SK-N-SH (cell line): ENCODE measurements around the gene ADD3.

ENCODE experiments used
- EP300 ChIP-seq, 2 experiments: IDR thresholded peaks; 2 replicates each; pipeline versions ENCODE4 v1.4.0 to v1.6.1; 2012; ENCODE audit warnings: borderline replicate concordance in 1 of 2, low read depth in 1 of 2, low read length in 1 of 2
- GABPA ChIP-seq: IDR thresholded peaks from 2 replicates; pipeline ENCODE4 v1.4.0; 2012; ENCODE audit warnings: low read depth, mild to moderate bottlenecking
- JUND ChIP-seq: IDR thresholded peaks from 2 replicates; pipeline ENCODE4 v1.4.0; 2012
- TF ChIP-seq, protein P1 (sequence below): fragments of 200-600 bp; sonication (generic); IDR thresholded peaks from 2 replicates; pipeline ENCODE4 v1.6.1; 2017; ENCODE audit warnings: antibody characterized with exemption, mild to moderate bottlenecking, moderate library complexity

DNA sequence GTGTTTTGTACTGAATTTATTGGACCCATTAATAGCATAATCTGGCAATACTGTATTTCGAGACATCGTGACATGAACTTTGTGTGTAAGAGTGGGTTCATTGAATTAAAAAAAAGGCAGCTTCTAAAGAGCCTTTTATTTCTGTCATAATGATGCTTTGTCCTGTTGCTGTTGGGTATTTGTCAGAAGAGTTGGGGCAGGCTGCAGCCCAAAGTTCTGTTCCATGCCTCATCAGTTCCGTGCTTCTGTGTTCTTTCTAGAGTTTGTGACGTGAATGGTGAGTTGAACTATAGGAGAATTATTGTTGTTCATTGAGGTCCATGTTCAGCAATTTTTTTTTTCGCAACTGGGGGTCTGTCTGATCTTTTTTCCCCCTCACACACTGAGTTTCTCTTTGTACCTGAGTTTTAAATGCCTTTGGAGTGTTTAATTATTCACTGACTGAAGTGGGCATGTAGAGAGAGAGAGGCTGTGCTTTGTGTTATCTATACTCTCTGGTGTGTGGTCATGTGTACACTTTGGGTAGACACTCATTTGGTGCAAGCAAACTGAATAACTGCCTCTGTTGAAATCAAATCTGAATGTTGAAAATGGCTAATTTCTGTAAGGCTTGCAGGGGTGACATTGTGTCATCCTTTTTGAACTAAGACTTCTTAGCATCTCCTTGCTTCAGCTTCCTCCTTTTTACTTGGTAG, 69.8 kb downstream of the ADD3 start:
- no peak for TF ChIP-seq JUND
- no peak for TF ChIP-seq EP300 (IDR thresholded peaks at IDR 0.05; ENCODE audit: borderline replicate concordance in 1 of 2, low read depth in 1 of 2, low read length in 1 of 2)
- TF ChIP-seq, protein P1, sequence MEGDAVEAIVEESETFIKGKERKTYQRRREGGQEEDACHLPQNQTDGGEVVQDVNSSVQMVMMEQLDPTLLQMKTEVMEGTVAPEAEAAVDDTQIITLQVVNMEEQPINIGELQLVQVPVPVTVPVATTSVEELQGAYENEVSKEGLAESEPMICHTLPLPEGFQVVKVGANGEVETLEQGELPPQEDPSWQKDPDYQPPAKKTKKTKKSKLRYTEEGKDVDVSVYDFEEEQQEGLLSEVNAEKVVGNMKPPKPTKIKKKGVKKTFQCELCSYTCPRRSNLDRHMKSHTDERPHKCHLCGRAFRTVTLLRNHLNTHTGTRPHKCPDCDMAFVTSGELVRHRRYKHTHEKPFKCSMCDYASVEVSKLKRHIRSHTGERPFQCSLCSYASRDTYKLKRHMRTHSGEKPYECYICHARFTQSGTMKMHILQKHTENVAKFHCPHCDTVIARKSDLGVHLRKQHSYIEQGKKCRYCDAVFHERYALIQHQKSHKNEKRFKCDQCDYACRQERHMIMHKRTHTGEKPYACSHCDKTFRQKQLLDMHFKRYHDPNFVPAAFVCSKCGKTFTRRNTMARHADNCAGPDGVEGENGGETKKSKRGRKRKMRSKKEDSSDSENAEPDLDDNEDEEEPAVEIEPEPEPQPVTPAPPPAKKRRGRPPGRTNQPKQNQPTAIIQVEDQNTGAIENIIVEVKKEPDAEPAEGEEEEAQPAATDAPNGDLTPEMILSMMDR, result no peak
- TF ChIP-seq GABPA, result no peak
